Activated naive CD4-positive, alpha-beta T cell treated with anti-CD3 and anti-CD28 coated beads, Interleukin-2, amount 50 U/mL, for 72 hours (primary cell): ENCODE data around the gene MED13. TPM values are rescaled to one million over a fixed set of nuclear protein-coding genes. Genes with fewer than 3 reads are reported as not detected.

Experiments used
- ATAC-seq, 2 donors: fragments of 150-1000 bp; cut with Tn5 transposase; 2 replicates each; pipeline ENCODE4 v1.10.0; 2021; ENCODE audit warnings: mild to moderate bottlenecking in 2 of 2, moderate library complexity in 2 of 2
- DNase-seq, 2 donors: peaks; one replicate each; pipeline ENCODE4 v3.0.0; 2021 to 2022; ENCODE audit warnings: low spot score in 2 of 2
- H3K27ac Mint-ChIP-seq, 2 donors: one replicate each; pipeline ENCODE4 v1.8.0; 2022; ENCODE audit warnings: mild to moderate bottlenecking in 2 of 2, mixed read lengths in 2 of 2
- H3K36me3 Mint-ChIP-seq, 2 donors: one replicate each; pipeline ENCODE4 v1.8.0; 2022; ENCODE audit warnings: mixed read lengths in 2 of 2
- H3K9me3 Mint-ChIP-seq, 2 donors: one replicate each; pipeline ENCODE4 v1.8.0; 2022; ENCODE audit warnings: mixed read lengths in 2 of 2
- total RNA-seq, 2 donors: library from RNA; stranded (reverse); gene quantifications; one replicate each; pipeline ENCODE4 v1.2.3, GENCODE V29; 2022

MED13 gene
- total RNA-seq, 2 donors from 2014 or later = 45.9 to 56.6 TPM

GRCh38 chr17:61986898-61987297 is 78.2 kb downstream of the MED13 start:
- H3K9me3 Mint-ChIP-seq = no peaks in the 10 kb centered on the region
- no peaks in the 10 kb centered on the region for H3K36me3 Mint-ChIP-seq
- no peak overlapping the region for H3K27ac Mint-ChIP-seq
- ATAC-seq = no peak
- DNase-seq = no peak

GRCh38 chr17:61984821-61985220 is 80.3 kb downstream of the MED13 start:
- peaks cover 0 to 4% of the 10 kb centered on the region in 2 donors for H3K9me3 Mint-ChIP-seq
- ATAC-seq = no peak
- no peak overlapping the region for H3K27ac Mint-ChIP-seq
- no peak for DNase-seq
- peaks cover 6 to 8% of the 10 kb centered on the region in 2 donors for H3K36me3 Mint-ChIP-seq

DNA sequence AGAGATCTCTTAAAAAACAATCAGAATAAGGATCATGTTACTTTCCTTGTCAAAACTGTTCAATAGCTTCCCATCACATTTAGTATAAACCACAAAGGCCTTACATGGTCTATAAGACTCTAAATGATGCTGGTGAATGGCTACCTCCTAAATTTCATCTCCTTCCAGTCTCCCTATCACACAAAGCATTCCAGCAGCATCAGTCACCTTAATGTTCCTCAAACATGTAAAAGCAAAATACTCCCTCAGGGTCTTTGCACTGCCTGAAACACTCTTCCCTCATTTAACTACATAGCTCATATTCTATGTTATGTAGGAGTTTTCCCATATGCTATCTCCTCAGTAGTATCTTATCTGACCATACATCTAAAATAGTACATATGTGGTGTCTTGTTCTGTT is 83.8 kb downstream of the MED13 start:
- peaks cover 6 to 14% of the 10 kb centered on the region in 2 donors for H3K36me3 Mint-ChIP-seq
- peaks cover 0 to 4% of the 10 kb centered on the region in 2 donors for H3K9me3 Mint-ChIP-seq
- no peak for ATAC-seq

GRCh38 chr17:61980535-61980934 is 84.5 kb downstream of the MED13 start:
- Mint-ChIP-seq H3K36me3 (peaks cover 6 to 14% of the 10 kb centered on the region in 2 donors), H3K9me3 (peaks cover 0 to 4% of the 10 kb centered on the region in 2 donors)
- DNase-seq = no peak

More for the DNA sequence above, 83.8 kb downstream of the MED13 start:
- H3K27ac Mint-ChIP-seq = no peak overlapping the region
- DNase-seq = no peak

GRCh38 chr17:61974115-61974514 is 91.0 kb downstream of the MED13 start:
- DNase-seq = no peak
- no peak for ATAC-seq
- Mint-ChIP-seq H3K27ac (no peak overlapping the region), H3K9me3 (no peaks in the 10 kb centered on the region), H3K36me3 (peaks cover 0 to 14% of the 10 kb centered on the region in 2 donors)

More at GRCh38 chr17:61980535-61980934, 84.5 kb downstream of the MED13 start:
- peak overlapping the region in 1 of 2 donors; percentile 84 for H3K27ac Mint-ChIP-seq
- ATAC-seq = no peak

GRCh38 chr17:61972311-61972710 is 92.8 kb downstream of the MED13 start:
- Mint-ChIP-seq H3K27ac (no peak overlapping the region), H3K9me3 (no peaks in the 10 kb centered on the region), H3K36me3 (peaks cover 0 to 14% of the 10 kb centered on the region in 2 donors)
- ATAC-seq (peak in 1 of 2 donors; percentile 63), DNase-seq (no peak)

- no peak overlapping the region for H3K27ac Mint-ChIP-seq
- ATAC-seq = no peak
- H3K36me3 Mint-ChIP-seq = peaks cover 0 to 8% of the 10 kb centered on the region in 2 donors
- H3K9me3 Mint-ChIP-seq = no peaks in the 10 kb centered on the region
- DNase-seq = no peak
Measured at GRCh38 chr17:61970030-61970429, 95.0 kb downstream of the MED13 start.

DNA sequence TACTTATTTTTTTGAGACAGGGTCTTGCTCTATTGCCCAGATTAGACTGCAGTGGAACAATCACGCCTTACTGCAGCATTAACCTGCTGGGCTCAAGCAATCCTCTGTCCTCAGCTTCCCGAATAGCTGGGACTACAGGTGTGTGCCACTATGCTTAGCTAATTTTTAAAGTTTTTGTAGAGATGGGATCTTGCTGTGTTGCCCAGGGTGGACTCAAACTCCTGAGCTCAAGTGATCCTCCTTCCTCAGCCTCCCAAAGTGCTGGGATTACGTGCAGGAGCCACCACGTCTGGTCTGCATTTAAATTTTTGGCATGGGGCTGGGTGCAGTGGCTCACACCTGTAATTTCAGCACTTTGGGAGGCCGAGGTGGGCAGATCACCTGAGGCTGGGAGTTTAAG is 96.3 kb downstream of the MED13 start:
- Mint-ChIP-seq H3K9me3 (no peaks in the 10 kb centered on the region), H3K36me3 (no peaks in the 10 kb centered on the region), H3K27ac (no peak overlapping the region)
- no peak for ATAC-seq
- no peak for DNase-seq

GRCh38 chr17:61967729-61968128 is 97.3 kb downstream of the MED13 start:
- no peak for DNase-seq
- no peak overlapping the region for H3K27ac Mint-ChIP-seq
- H3K36me3 Mint-ChIP-seq = no peaks in the 10 kb centered on the region
- no peak for ATAC-seq
- no peaks in the 10 kb centered on the region for H3K9me3 Mint-ChIP-seq

DNA sequence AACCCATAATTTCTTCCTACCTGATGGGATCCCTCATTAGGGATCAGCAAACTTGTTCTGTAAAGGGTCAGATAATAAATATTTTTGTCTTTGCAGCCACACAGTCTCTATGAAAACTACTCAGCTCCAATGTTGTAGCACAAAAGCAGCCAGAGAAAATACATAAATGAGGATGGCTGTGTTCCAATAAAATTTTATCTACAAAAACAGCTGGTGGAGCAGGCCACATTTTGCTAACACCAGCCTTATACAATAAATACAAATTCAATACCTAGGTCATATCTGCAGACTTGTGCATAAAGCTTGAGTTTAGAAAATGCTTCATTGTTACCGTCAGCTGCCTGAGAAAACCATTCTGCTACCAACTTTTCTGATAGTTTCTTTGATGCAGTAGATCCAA is 98.9 kb downstream of the MED13 start:
- H3K36me3 Mint-ChIP-seq = no peaks in the 10 kb centered on the region
- ATAC-seq = no peak
- DNase-seq = no peak
- no peaks in the 10 kb centered on the region for H3K9me3 Mint-ChIP-seq
- no peak overlapping the region for H3K27ac Mint-ChIP-seq

DNA sequence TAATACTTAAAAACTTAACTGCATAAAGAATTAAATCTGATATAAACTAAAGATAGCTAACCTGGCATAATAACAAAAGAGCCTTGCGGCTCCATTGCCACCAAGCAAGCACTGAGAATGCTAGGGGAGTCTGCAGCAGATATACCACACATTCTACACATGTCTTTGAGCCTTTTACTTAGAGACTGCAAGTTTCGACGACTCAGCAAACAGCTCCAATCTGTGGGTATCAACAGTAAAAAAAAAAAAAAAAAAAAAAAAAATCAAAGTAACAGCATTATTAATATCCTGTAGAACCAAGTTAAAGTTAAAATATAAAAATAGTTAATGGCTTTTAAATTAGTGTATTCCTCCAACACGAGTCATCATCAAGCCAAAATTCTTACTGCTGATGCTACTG is 109.5 kb downstream of the MED13 start:
- ATAC-seq (no peak), DNase-seq (no peak)
- H3K36me3 Mint-ChIP-seq = no peaks in the 10 kb centered on the region
- no peak overlapping the region for H3K27ac Mint-ChIP-seq
- H3K9me3 Mint-ChIP-seq = no peaks in the 10 kb centered on the region

DNA sequence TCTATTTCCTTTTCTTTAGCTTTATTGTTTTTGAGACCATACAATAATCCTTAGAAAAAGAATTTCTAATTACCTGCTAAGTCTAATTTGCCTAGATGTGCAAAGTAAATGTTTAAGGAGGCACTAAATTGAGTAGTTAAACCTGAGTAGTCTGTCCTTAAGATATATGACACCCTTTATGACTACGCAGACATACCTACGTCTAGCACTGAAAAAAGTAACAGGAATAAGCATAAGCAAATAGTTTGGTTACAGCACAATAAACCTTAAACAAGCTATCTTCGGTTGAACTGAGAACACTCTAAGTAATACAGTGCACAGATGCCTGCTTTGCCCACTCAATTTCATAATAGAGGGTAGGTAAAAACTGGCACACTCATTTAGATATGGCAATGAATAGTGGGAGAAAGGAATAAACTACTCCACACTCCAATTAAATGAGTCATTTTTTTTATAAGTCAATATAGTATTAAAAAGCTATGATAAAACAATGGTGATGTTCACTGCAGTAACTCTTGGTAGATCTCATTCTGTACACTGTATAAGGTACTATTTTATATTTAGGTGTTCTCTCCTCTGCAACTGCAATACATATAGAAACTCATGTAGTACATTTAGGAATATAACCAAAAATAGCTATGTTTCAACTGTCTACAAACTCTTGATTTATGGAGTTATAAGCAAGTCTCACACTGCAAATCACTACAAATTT is 117.6 kb downstream of the MED13 start:
- Mint-ChIP-seq H3K27ac (peak overlapping the region in 1 of 2 donors; percentile 79), H3K9me3 (no peaks in the 10 kb centered on the region), H3K36me3 (peaks cover 0 to 5% of the 10 kb centered on the region in 2 donors)
- ATAC-seq (no peak), DNase-seq (no peak)

GRCh38 chr17:61946359-61946758 is 118.7 kb downstream of the MED13 start:
- Mint-ChIP-seq H3K36me3 (peaks cover 0 to 5% of the 10 kb centered on the region in 2 donors), H3K27ac (peak overlapping the region in 1 of 2 donors; percentile 72), H3K9me3 (no peaks in the 10 kb centered on the region)
- DNase-seq = no peak
- no peak for ATAC-seq

DNA sequence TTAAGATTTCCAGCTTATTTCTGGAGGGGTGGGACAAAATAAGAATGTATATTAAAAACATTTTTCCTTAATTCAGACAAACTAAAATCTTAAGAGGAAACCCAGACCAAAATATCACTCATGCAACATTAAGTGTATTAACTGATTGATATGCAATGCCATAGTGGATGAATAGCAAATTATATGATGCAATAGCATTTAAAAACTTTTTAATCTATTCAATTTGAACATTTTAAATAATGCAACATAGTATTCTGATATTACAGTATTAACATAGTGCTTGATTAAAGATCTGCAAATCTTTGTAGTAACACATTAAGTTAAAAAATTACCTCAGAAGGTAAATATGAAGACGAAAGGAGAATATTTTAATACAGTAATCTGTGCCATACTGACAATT is 122.0 kb downstream of the MED13 start:
- H3K27ac Mint-ChIP-seq = no peak overlapping the region
- H3K36me3 Mint-ChIP-seq = peaks cover 0 to 5% of the 10 kb centered on the region in 2 donors
- no peak for DNase-seq
- no peak for ATAC-seq
- H3K9me3 Mint-ChIP-seq = no peaks in the 10 kb centered on the region

DNA sequence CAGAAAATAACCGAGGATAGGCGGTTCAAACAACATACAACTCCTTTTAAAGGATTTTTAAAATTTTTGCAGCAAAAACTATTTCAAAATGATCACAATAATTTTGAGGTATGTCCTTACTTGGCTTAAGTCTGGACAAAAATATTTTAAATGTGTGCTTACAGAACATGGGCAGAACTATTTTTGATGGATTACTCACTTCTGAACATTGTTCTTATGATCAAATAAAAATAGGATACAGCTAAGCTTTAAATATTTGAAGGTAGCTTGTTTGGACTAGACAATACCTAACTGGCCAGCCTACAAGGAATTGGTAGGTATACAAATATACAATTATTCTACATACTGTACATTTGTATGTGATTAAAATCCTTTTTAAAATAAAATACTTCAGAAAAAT is 123.0 kb downstream of the MED13 start:
- Mint-ChIP-seq H3K27ac (no peak overlapping the region), H3K9me3 (no peaks in the 10 kb centered on the region), H3K36me3 (peaks cover 0 to 5% of the 10 kb centered on the region in 2 donors)
- ATAC-seq = no peak
- DNase-seq = no peak

DNA sequence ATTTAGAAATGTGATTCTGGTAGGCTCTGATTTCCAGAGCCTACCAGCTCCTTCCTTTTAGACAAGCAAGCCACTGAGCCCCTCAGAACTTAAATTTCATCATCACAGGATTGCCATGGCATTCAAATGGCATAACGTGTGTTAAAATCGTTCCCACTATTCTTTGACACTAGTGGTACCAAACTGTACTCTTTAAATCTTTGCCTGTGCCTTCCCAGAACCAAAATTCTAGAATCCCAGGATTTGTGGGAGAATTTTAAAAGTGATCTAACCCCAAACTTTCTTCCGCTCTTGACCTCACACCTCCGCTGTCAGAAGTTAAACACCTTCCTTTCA is 137.0 kb downstream of the MED13 start:
- no peak for ATAC-seq
- DNase-seq = peak in 1 of 2 donors; percentile 4
- Mint-ChIP-seq H3K27ac (peak overlapping the region; percentile 93 to 99), H3K9me3 (peaks cover 0 to 3% of the 10 kb centered on the region in 2 donors), H3K36me3 (peaks cover 9 to 18% of the 10 kb centered on the region in 2 donors)

DNA sequence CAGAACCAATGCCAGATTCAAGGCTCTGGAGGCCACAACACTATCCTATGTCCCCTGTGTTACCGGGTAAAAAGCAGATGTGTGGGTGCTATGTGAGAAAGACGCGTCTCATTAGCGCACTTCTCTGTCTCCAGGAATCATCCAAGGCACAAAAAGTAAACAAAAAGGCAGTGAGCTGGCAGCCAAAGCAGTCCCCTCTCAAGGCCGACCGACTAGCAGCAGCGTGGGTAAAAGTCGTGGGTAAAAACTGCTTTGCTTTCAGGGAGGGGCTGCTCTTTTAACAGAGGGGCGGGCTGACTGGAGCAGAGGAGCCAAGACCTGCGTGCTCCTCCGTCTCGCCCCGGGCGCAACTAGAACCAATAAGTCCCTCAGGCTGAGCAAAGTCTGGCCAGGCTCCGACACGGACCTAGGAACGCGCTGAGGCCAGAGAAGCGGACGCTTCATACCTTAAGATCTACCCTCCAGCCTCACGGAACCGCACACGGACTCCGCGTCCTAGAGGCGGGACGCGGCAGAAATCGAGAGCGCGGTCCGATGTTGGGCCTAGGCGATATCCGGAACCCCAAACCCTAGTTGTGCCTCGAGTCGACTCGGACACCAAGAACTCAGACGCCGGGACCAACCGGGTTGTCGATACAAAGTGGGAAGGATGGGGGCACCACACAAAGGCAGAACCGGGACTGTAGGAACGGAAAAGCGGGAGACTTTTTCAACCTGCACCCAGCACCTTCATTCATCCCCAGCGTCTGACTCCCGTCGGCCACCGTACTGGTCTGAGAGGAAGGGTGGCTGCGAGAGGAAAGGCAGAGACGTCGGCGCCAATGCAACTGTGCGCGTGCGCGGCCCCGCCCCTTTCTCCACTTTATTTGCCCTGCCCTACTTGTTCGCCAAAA is 137.6 kb downstream of the MED13 start, which contains the start of gene INTS2:
Gene INTS2 (minus strand): TSS at position 775 of the 893 bp plus-strand sequence. CDS start 1,338 bp downstream, outside the sequence.
- peak; percentile 90 to 94 for ATAC-seq
- DNase-seq = peak; percentile 93
- peaks cover 9 to 18% of the 10 kb centered on the region in 2 donors for H3K36me3 Mint-ChIP-seq
- peaks cover 0 to 3% of the 10 kb centered on the region in 2 donors for H3K9me3 Mint-ChIP-seq
- peak within 1 kb of the TSS; percentile 93 to 99 for H3K27ac Mint-ChIP-seq
